Right cardiac atrium (tissue), 5 donors: ENCODE results near the gene FRMPD1. TPM values are rescaled to one million over a fixed set of nuclear protein-coding genes. Genes with fewer than 3 reads are reported as not detected.
"Not testable (repeated sequence)": the region's sequence is repeated elsewhere in the genome, so short reads cannot be mapped to it uniquely, and the experiment has no call there.

ENCODE experiments used
- ATAC-seq, 2 donors: fragments of 200-7000 bp; cut with Tn5 transposase; one replicate each; pipeline versions ENCODE4 v1.8.0 to v1.9.1; 2020; ENCODE audit warnings: moderate library complexity in 2 of 2, mild to moderate bottlenecking in 1 of 2
- DNase-seq, 3 donors: peaks; one replicate each; pipeline ENCODE4 v3.0.0-alpha.2; 2020
- H3K27ac ChIP-seq: one replicate; pipeline ENCODE4 v1.5.1; 2013; ENCODE audit warnings: mild to moderate bottlenecking, low read length, control low read depth, moderate library complexity
- H3K27me3 ChIP-seq: one replicate; pipeline ENCODE4 v1.6.1; 2013; ENCODE audit not compliant: control insufficient read depth, insufficient read depth
- H3K4me1 ChIP-seq: one replicate; pipeline ENCODE4 v1.6.1; 2013; ENCODE audit warnings: low read length; ENCODE audit not compliant: control insufficient read depth, insufficient read depth
- H3K4me3 ChIP-seq: one replicate; pipeline ENCODE4 v1.5.1; 2013; ENCODE audit warnings: low read length, control low read depth
- H3K9me3 ChIP-seq: one replicate; pipeline ENCODE4 v1.6.1; 2013; ENCODE audit warnings: low read length; ENCODE audit not compliant: control insufficient read depth
- WGBS: extraction: QIAGEN DNeasy Blood & Tissue Kit; methylation state at CpG from one replicate; pipeline ENCODE4 v1.1.7; 2013; 5-methylcytosine and 5-hydroxymethylcytosine counted together
- intact Hi-C, 4 donors: fragments of 100-400 bp; cut with DNase I; formaldehyde crosslinking; loops; one replicate each; pipeline versions ENCODE4 v1.11.0 to v1.14.0; 2022 to 2023
- long read RNA-seq, 4 donors: library from polyadenylated mRNA; unstranded; transcript quantifications; one replicate each; pipeline ENCODE4 v2.0.0, GENCODE V29; 2020 to 2021
- polyA plus RNA-seq: library from polyadenylated mRNA; stranded (reverse); fragments of 200-250 nt; gene quantifications from one replicate; pipeline ENCODE4 v1.2.3, GENCODE V29; 2013
- total RNA-seq, 4 donors: library from RNA; stranded (reverse); fragmentation: NEBNext Ultra II Directional; extraction: Animal tissue kit (Norgen Biotek cat#: 25700); gene quantifications; one replicate each; pipeline ENCODE4 v1.2.1, GENCODE V29; 2021
- donor health status: healthy with polysubstance abuse.
- donor health status: DM: no; HTN: yes; CAD: no.
- donor health status: DM: no; HTN: no; CAD: no.
- donor health status: DM: no; HTN: yes; CAD: no; lungs with severe emphysema.
- donor health status: DM: yes; HTN: yes; CAD: no.

The FRMPD1 gene, protein sequence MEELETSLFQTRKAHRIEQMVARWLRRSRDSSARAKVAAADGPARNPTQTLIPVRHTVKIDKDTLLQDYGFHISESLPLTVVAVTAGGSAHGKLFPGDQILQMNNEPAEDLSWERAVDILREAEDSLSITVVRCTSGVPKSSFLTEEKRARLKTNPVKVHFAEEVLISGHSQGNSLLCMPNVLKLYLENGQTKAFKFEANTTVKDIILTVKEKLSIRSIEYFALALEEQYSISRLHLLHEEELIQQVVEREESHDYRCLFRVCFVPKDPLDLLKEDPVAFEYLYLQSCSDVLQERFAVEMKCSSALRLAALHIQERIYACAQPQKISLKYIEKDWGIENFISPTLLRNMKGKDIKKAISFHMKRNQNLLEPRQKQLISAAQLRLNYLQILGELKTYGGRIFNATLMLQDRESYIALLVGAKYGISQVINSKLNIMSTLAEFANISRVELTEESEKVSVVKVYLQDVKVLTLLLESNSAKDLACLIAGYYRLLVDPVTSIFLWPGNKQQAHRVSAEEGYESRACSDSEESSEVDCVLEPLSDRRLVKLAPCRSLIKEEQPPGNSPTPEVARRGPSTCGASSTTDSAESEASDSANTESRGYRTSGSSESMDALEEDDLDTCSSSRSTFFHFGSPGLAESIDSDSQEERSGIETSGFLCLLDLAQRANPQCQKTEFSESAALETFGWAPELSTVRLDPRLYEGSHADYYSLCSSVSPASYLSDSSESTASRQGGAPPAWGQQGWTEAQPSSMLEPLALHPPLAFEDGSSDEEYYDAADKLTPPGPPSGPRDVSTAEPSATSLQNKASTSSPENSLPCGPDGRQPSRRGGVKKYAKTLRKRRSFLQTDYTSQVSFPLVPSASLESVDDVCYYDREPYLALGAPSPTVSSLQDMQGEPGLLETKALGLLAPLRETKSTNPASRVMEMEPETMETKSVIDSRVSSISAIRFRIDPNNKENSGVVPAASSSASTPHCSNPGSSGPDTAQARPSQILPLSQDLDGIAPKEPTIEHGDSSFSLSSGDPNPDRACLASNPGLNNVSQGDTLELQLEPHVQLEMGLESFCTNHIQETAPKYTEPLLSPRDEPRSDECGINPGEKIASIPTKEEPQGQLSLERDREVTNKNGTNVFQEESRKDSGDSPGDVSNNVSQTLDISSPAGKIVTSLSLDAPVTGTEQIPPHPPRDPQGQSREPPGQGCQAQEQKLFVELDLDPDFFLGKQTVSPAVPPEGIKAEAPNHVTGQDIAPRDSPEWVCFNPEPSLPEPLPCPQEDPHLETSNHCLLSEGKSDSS (N-terminal part only)
- total RNA-seq = 1 to 10 TPM in 3 of 4 donors, under 1 TPM in 1; 0.28 to 1.8 (median 1.3) TPM
- polyA plus RNA-seq = 0.59 TPM
- long read RNA-seq, donor 1, partial matches to known transcripts = 3 of 4 reads
- long read RNA-seq, donor 1, other reads (novel, unspliced or antisense) = 1 of 4 reads
- long read RNA-seq, donor 2, partial matches to known transcripts = 0 of 1 reads
- long read RNA-seq, donor 2, other reads (novel, unspliced or antisense) = 1 of 1 reads
- long read RNA-seq, donor 3 = 0 reads
- long read RNA-seq, donor 4 = 0 reads

DNA sequence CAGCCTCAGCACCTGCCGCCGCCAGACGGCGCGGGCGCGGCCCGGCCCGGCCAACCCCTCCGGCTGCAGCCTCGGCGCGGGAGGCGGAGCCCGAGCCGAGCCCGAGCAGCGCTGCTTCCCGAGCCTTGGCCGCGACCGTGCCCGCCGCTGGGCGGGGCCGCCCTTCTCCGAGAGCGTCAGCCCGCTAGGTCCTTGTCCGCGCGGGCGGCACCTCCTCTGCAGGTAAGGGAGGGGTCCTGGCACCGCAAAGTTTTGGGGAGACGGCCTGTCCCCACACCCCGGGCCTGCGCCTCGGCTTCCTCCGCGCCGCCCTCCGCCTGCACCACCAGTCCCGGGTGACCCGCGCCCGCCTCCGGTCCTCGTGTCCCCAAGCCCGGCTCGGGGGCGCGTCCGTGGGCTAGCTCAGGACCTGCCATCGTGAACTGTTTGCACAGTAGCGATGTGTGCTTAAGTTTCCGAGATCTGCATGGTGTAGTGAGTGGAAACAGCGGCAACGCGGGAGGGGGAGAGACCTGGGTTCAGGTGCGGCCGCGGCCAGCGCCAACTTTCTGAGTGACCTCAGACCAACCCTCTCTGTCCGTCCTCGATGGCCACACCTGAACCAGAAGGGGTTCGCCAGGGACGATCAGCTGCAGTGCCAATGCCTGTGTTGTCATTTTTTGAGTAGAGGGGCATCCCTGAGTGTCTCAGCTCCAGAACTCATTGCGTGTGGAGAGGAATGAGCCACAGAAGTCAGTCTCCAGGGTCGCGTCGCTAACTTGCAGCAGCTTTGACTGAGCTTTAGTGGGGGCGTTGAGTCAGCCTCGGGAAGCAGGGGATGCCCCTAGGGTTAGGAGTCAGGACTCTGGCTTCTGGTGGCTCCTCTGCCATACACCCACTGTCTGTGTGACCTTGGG, at the start of gene FRMPD1:
Gene FRMPD1 (plus strand): TSS at position 82 of the 896 bp plus-strand sequence. CDS start 41,688 bp downstream, outside the sequence.
- DNase-seq = peak; percentile 65 to 86 (median 85)
- 1% methylated on average over 73 of the region's 73 CpGs for WGBS
- H3K4me1 ChIP-seq = peaks cover 2% of the 10 kb centered on the region
- peak; percentile 95 for ATAC-seq
- no peaks in the 10 kb centered on the region for H3K27me3 ChIP-seq
- H3K9me3 ChIP-seq = no peaks in the 10 kb centered on the region
- no peak within 1 kb of the TSS for H3K27ac ChIP-seq
- intact Hi-C loops = no loop called here
- peak within 1 kb of the TSS; percentile 61 for H3K4me3 ChIP-seq

DNA sequence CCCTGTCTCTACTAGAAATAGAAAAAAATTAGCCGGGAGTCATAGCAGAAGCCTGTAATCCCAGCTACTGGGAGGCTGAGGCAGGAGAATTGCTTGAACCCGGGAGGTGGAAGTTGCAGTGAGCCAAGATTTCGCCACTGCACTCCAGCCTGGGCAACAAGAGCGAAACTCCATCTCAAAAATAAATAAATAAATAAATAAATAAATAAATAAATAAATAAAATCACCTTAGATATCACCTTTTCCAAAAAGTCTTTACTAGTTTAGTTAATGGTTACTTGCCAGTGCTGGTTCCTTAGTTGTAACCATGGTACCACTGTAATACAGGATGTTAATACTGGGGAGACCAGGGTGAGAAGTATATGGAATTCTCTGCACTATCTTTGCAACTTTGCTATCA, 48.7 kb upstream of the FRMPD1 start:
- intact Hi-C loops, H3K27me3 ChIP-seq: not testable (repeated sequence)

DNA sequence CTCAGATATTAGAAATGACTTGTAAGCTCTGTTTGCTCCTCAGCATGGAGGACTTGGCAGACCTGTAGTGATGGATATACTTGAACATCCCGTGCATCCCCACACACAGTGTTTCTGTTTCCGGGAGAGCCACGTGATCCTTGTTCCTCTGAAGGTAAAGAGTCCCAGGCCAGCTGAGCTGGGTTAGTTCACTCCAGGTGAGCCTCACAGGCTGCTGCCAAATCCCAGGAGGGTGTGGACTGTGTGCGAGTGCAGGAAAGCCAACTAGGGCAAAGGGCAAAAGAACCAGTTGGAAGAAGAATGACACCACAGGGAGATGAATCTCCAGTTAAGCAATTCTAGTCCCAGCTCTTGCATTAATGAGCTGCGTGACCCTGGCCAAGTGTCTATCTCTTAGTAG, 47.9 kb upstream of the FRMPD1 start:
- H3K27me3 ChIP-seq = no peaks in the 10 kb centered on the region
- no peak overlapping the region for H3K27ac ChIP-seq
- WGBS = 53% methylated on average over 5 of the region's 5 CpGs
- H3K4me1 ChIP-seq = peaks cover 2% of the 10 kb centered on the region
- no peaks in the 10 kb centered on the region for H3K9me3 ChIP-seq
- intact Hi-C loops = no loop called here
- DNase-seq = no peak
- H3K4me3 ChIP-seq = no peak overlapping the region
- peak; percentile 64 to 82 for ATAC-seq

More for the DNA sequence above, 48.7 kb upstream of the FRMPD1 start:
- H3K27ac ChIP-seq, H3K9me3 ChIP-seq, H3K4me3 ChIP-seq, H3K4me1 ChIP-seq, ATAC-seq, DNase-seq: not testable (repeated sequence)
- 90% methylated on average over 4 of the region's 4 CpGs for WGBS

DNA sequence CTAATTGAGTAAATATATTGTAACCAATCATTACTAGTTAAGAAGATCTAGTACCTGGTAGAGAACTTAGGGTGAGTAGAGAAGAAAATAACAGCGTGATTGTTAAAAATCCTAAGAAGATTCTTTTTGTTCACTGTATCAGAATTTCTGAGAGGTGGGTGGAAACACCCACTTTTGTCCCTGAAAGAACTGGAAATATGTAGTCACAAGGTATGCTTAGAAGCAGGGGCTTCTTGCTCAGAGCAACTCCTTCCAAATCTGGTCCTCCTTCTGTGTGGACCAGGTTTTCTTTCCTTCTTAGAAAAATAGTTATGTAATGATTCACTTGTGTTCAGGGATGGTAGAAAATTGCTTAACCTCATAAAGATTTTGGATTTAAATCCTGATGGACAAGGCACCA, 46.5 kb upstream of the FRMPD1 start:
- 74% methylated on average over 1 of the region's 1 CpG for WGBS
- intact Hi-C loops = no loop called here
- DNase-seq = no peak

DNA sequence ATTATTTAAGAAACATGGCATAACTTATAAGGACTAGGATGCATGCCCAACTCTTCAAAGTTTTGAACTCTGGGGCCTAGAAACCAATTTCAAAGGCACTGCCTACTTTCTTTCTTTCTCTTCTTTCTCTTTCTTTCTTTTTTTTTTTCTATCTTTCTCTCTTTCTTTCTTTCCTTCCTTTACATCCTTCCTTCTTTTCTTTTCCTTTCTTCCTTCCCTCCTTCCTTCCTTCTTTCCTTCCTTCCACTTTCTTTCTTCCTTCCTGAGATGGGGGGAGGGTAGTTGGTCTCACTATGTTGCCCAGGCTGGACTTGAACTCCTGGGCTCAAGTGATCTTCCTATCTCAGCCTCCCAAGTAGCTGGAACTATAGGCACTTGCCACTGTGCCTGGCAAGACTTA, 42.5 kb upstream of the FRMPD1 start:
- Histone ChIP-seq H3K4me1 (no peaks in the 10 kb centered on the region), H3K4me3 (no peak overlapping the region), H3K27me3 (no peaks in the 10 kb centered on the region), H3K9me3 (no peaks in the 10 kb centered on the region), H3K27ac (no peak overlapping the region)
- ATAC-seq (no peak), DNase-seq (no peak)
- intact Hi-C loops = no loop called here

More for the DNA sequence above, 46.5 kb upstream of the FRMPD1 start:
- Histone ChIP-seq H3K27ac (no peak overlapping the region), H3K4me1 (peaks cover 2% of the 10 kb centered on the region), H3K9me3 (no peaks in the 10 kb centered on the region), H3K4me3 (no peak overlapping the region), H3K27me3 (no peaks in the 10 kb centered on the region)
- no peak for ATAC-seq

DNA sequence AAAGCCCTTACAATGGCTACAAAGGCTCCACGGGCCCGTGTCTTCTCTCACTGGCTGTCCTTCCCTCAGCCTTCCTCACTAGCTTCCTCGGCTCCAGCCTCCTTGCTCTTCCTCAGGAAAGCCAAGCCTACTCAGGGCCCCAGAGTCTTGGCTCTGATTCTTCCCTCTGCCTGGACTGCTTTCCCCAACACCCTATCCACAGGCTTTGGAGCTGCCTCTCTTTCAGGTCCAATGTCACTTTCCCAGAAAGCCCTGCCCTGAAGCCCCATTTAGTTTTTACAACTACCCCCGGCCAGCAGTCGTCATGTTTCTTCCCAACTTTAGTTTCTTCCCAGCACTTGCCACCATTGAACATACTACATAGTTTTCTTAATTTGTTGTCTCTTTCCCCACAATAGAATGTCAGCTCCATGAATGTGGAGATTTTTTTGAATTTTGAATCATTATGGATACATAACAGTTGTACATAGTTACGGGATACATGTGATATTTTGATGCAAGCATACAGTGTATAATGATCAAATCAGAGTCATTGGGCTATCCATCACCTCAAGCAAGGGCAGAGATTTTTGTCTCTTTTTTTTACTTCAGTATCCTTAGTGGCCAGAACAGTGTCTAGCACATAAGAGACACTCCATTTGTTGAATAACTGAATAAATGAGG, 40.9 kb upstream of the FRMPD1 start:
- Histone ChIP-seq H3K9me3 (no peaks in the 10 kb centered on the region), H3K4me1 (no peaks in the 10 kb centered on the region), H3K4me3 (no peak overlapping the region), H3K27ac (no peak overlapping the region), H3K27me3 (no peaks in the 10 kb centered on the region)
- 68% methylated on average over 6 of the region's 6 CpGs for WGBS
- no peak for ATAC-seq
- intact Hi-C loops = no loop called here
- DNase-seq = no peak

DNA sequence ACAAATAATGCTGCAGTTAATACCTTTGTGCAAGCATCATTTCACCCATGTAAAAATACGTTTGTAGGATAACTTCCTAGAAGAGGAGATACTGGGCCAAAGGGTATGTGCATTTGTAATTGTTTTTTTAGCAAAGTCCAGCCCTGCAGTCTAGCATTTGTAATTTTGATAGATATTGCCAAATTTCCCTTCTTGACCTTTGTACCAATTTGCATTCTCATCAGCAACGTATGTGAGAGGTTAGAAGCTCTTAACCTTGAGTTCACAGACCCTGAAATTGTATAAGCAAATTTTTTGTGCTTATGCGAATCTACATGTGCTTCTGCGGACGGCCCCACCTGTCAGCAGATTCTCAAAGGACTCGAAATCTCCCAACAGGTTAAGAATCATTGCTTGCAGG, 39.7 kb upstream of the FRMPD1 start:
- intact Hi-C loops = no loop called here
- Histone ChIP-seq H3K9me3 (no peaks in the 10 kb centered on the region), H3K4me3 (no peak overlapping the region), H3K27me3 (no peaks in the 10 kb centered on the region), H3K27ac (no peak overlapping the region), H3K4me1 (no peaks in the 10 kb centered on the region)
- ATAC-seq = no peak
- 67% methylated on average over 6 of the region's 6 CpGs for WGBS
- no peak for DNase-seq

DNA sequence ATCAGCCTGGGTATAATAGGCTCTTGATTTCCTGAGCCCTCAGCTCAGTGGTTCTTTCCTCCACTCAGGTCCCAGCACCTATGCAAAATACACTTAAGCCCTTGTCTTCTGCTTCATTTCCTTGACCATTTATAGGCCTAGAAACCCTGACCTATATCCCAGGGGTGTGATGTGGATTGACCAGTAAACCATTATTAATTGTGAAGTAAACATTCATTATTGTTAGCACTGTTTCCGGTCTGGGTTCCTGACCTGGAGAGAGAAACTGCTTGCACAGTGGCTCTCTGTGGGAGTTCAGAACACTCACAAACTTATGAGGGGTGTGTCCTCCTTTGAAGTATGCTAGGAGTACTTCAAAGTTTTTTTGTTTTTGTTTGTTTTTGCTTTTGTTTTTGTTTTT, 38.8 kb upstream of the FRMPD1 start:
- 78% methylated on average over 1 of the region's 1 CpG for WGBS
- ATAC-seq (no peak), DNase-seq (no peak)
- H3K27ac ChIP-seq = no peak overlapping the region
- no peaks in the 10 kb centered on the region for H3K9me3 ChIP-seq
- no peaks in the 10 kb centered on the region for H3K27me3 ChIP-seq
- intact Hi-C loops = no loop called here
- H3K4me1 ChIP-seq = no peaks in the 10 kb centered on the region
- no peak overlapping the region for H3K4me3 ChIP-seq

DNA sequence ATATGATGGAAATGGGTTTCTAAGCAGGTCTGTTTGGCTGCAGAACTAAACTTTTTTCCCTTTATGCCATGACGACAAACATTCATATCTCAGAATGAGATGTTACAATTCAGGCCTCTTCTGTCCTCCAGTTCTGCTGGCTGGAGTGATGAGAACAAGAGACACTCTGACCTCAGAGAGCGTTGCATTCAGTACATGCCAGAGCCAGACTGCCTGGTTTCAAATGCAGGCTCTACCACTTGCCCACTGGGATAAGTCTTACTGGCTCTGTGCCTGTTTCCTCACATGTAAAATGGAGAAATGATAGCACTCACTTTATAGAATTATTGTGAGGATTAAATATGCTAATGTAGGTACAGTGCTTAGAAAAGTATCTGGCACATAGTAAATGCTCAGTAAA, 33.6 kb upstream of the FRMPD1 start:
- Histone ChIP-seq H3K27ac (no peak overlapping the region), H3K4me1 (no peaks in the 10 kb centered on the region), H3K9me3 (no peaks in the 10 kb centered on the region), H3K27me3 (no peaks in the 10 kb centered on the region), H3K4me3 (no peak overlapping the region)
- intact Hi-C loops = no loop called here
- WGBS = 61% methylated on average over 2 of the region's 2 CpGs
- ATAC-seq = no peak
- no peak for DNase-seq
